ENCODE data around the gene RUNDC1. TPM values are rescaled to one million over a fixed set of nuclear protein-coding genes. Genes with fewer than 3 reads are reported as not detected.
"Not testable (repeated sequence)": the region's sequence is repeated elsewhere in the genome, so short reads cannot be mapped to it uniquely, and the experiment has no call there.

Gene RUNDC1
- total RNA-seq, 1 donor from 2014 or later, result 5.8 TPM

DNA sequence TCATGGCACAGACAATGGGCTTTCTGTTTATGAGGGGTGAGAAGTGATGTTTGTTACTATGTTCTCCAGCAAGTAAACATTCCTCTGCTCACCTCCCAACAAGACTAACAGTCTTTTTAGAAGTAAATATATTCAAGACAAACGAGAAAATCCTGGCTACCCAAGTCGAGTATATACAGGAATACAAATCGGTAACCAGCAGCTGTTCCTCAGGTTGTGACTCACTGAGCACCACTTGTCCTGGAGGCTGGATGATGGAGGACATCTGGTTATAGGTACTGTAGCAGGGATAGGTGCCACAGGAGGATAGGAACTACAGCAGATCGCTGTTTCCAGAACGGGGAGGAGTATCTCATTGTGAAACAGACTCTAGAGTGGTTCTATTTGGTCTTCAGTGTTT is 12.5 kb downstream of the RUNDC1 start:
- ATAC-seq, result no peak

DNA sequence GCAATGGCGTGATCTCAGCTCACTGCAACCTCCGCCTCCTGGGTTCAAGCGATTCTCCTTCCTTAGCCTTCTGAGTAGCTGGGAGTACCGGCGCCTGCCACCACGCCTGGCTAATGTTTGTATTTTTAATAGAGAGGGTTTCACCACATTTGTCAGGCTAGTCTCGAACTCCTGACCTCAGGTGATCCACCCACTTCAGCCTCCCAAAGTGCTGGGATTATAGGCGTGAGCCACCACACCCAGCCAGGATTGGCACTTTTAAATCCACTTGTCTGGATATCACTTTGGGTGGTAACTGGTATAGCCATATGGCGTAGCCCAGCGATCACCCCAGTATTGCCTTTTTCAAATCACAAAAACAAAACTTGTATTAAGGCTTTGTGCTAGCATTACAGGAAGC is 13.5 kb downstream of the RUNDC1 start:
- not testable (repeated sequence) for ATAC-seq

DNA sequence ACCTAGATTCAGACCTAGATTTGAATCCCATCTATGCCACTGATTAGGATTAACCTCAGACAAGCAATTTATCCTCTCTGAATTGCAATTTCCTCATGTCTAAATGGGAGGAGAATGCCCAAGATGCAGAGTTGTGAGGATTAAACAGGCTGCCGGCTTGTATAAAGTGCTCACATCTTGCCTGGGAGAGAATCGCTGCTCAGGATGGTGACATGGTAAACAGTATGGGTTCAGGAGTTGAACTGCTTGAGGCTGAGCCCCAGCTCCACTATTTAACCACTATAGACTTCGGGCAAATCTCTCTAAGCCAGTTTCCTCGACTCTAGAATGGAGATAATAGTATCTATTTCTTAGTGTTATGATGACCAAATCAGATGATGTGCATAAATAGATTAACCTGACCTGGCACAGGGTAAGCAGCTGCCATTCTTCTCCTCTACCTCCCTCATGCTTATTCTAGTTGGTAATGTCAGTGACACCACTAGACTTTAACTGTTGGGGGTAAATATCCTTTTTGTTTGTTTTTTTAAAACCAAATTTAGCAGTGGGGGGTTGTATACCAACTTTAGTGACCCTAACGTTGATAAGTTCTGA is 17.1 kb downstream of the RUNDC1 start:
- ATAC-seq, result peak; percentile 2

DNA sequence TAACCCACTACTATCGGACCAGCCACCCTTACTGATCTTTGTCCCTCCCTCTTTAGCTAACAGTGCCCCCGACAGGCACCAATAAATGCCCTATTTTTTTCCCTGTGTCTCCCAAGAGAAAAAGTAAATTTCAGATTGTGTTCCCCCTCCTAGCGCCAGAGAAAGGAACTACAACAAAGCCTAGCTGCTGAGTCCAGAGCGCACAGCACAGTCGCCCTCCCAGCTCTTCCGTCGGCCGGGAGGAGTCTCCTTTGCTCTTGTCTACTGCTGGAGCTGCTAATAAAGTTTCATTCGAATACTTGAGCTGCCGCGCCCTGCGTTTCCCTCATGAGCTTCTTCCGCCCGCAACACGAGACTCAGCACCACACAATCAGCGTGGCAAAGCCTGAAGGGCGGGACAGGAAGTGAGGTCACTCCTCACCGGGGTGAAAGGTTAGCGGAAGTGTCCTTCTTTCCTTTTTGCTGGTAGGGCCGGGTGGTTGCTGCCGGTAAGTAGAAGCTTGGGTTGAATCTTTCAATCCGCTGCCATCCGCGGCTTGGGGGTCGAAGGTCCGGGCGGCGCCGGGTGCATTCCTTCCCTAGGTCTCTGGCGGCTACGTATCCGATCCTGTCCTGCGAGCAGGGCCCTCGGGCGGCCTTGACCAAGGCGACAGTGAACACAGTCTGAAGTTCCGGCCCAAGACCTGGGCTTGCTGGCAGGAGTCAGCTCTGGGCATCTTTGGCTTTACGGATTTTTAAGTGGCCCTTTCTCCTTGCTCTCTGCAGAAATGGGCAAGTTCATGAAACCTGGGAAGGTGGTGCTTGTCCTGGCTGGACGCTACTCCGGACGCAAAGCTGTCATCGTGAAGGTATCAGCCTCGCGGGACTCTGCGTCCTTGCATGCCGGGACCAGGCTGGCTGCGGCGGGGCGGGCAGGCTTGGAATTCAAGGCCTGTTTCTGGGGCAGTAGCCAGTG is 17.9 kb downstream of the RUNDC1 start, which contains the start of gene RPL27:
Gene RPL27, plus strand, starts transcription at position 436 of the 955 bp plus-strand sequence. Its CDS starts 332 bp downstream, at position 768.
- ATAC-seq, result peak; percentile 96

DNA sequence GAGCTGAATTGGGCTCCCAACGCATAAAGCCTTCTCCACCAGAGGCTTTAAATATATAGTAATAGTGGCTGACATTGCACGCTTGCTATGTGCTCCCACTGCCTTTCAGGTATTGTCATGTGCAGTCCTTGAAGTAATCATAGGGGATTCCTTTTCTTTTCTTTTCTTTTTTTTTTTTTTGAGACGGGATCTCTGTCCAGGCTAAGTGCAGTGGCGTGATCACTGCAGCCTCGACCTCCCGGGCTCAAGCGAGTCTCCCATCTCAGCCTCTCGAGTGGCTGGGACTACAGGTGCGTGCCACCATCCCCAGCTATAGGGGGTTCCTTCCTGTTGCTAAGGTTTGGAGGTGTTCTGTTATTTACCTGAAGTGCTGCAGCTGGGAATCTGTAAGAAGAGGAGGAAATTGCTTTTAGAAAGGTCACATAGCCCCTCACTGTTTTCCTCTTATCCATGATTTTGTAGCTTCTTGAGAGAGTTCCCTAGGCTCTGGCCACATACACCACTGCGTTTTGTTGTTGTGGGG is 18.7 kb downstream of the RUNDC1 start:
- ATAC-seq, result no peak

DNA sequence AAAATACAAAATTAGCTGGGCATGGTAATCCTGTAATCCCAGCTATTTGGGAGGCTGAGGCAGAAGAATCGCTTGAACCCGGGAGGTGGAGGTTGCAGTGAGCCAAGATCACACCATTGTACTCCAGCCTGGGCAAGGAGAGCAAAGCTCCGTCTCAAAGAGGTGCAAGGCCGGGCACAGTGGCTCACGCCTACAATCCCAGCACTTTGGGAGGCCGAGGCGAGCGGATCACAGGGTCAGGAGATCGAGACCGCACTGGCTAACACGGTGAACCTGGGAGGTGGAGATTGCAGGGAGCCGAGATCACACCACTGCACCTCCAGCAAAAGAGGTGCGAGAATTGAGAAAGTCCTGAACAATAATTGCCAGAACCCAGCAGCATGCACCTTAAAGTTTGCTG is 20.5 kb downstream of the RUNDC1 start:
- not testable (repeated sequence) for ATAC-seq

DNA sequence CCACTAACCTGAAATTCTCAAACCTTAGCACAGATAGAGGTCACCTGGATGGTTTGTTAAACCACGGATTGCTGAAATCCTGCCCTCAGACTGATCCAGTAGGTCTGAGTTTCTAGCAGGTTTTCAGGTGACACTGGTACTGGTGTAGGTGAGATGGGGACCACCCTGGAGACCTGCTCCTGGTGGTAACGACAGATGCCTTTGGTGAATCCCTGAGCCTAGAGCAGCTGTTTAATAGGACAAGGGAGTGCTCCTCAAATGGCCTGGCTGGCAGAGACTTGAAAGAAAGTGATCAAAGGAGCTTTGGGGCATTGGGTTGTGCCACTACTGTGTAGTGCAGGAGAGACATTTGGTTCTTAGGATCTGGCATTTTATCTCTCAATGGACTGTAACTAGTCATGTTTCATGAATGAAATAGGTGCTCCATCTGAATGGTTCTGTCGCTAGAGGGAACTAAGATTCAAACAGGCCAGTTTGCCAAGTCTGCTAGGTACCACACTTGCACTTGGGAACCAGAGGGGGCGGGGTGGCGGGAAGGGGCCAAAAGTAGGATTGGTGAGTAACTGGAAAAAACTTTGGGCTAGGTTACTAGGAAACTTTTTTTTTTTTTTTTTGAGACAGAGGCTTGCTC is 23.3 kb downstream of the RUNDC1 start:
- ATAC-seq, result peak; percentile 38

DNA sequence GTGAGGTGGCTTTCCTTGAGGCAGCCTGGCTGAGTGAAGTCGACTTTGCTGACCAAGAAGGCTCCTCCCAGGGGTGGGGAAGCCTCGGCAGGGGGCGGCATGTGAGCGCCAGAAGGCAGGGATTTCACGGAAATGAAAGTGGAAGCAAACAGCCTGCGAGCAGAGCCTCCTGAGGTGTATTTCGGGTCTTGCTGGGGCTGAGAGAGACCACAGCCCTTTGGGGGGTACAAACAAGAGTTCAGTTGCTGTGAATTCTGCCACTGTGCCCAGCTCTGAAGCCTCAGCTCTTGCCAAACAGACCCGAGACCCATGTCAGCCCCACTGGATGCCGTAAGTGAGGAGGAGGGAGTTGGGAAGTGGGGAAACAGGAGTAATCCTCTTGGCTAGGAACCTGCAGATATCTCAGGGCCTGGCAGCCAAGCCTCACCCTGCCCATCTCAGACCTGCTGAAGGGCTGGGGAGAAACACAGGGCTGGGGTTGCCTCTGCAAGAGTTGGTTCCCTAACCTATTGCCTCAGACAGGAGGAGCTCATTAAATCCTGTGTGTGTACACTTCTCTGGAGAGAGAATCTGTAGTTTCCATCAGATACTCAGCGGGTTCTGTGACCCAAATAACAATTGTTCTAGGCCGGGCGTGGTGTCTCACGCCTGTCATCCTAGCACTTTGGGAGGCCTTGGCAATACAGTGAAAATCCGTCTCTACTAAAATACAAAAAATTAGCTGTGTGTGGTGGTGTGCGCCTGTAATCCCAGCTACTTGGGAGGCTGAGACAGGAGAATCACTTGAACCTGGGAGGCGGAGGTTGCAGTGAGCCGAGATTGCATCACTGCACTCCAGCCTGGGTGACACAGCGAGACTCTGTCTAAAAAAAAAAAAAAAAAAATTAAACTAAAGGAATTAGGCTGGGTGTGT is 26.5 kb downstream of the RUNDC1 start, which contains the start of gene IFI35:
Gene IFI35, plus strand, starts transcription at position 146 of the 913 bp plus-strand sequence. Its CDS starts 164 bp downstream, at position 310.
- ATAC-seq, result peak; percentile 59

DNA sequence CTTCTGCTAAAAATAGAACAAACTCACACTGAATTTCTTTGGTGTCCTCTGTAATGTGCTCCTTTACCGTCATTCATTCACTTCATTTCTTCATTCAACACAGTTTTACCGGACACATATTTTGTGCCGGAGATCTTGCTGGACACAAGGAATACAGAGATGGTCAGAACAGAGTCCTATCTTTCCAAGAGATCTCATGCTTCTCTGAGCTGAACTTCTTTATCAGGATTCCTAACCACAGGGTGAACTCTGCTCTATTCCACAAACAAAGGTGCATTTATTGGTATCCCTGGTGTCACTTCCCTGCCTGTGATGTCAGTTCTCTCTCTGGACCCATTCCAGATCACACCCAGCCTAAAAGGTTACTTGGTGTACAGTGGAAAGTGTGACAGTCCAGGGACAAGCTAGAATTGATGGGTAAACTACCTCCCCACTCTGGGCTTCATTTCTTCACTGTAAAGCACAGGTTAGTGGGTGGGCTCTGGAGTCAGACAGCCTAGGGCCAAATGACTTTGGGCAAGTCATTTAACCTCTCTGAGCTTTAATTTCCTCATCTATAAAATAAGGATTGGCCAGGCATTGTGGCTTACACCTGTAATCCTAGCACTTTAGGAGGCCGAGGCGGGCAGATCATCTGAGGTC is 30.4 kb downstream of the RUNDC1 start:
- ATAC-seq, result no peak

DNA sequence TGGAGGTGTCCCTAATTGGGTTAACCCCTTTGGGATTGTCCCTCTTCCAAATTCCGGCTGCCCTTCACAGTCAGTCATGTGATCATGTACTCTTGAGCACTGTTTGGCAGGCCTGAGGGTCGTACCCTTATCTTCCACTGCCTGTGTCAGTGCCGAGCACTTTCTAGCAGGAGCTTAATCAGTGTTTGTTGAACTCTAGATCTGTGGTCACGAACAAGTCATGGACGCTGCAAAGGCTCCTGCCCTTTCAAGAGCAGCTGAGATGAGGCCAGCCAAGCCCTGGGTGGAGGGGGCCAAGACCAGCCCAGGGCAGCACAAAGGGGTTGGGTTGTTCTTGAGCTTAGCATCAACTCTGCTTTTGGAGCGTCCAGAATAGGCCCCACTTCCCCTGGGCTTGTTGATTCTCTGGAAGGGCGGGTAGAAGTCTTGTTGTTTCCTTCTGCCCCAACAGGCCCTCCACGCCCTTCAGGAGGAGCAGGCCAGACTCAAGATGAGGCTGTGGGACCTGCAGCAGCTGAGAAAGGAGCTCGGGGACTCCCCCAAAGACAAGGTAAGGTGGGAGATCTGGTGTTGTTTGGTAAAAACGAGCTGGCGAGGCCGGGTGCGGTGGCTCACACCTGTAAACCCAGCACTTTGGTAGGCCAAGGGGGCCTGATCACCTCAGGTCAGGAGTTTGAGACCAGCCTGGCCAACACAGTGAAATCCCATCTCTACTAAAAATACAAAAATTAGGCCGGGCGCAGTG is 31.5 kb downstream of the RUNDC1 start:
- ATAC-seq, result no peak

DNA sequence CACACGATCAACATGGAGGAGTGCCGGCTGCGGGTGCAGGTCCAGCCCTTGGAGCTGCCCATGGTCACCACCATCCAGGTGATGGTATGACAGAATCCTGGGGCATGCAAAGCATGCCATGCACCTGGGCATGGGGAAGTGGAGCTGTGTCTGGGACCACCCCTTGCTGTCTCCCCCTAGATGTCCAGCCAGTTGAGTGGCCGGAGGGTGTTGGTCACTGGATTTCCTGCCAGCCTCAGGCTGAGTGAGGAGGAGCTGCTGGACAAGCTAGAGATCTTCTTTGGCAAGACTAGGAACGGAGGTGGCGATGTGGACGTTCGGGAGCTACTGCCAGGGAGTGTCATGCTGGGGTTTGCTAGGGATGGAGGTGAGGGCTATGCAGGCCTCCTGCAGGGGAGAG is 32.9 kb downstream of the RUNDC1 start:
- ATAC-seq, result no peak

DNA sequence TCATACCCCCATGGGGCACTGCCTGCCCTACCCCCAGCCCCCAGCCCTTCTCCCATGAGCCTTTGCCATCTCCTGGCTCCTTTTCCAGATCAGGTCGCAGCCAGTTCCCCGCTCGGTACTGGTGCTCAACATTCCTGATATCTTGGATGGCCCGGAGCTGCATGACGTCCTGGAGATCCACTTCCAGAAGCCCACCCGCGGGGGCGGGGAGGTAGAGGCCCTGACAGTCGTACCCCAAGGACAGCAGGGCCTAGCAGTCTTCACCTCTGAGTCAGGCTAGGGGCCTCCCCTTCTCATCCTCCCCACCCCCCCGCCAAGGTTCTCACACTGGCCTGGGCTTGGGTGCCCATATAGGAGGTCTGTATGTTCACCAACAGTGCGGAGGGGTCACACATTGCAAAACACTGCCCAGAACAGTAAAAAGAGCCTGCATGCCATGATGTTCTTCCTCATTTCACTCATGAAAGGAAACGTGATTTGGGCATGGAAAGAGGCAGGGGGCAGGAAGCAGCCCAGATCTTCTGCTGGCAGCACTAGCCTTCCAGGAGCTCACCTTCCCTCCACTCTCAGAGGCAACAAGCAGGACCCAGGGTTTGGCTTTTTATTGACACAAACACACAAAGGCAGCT is 33.8 kb downstream of the RUNDC1 start:
- no peak for ATAC-seq

DNA sequence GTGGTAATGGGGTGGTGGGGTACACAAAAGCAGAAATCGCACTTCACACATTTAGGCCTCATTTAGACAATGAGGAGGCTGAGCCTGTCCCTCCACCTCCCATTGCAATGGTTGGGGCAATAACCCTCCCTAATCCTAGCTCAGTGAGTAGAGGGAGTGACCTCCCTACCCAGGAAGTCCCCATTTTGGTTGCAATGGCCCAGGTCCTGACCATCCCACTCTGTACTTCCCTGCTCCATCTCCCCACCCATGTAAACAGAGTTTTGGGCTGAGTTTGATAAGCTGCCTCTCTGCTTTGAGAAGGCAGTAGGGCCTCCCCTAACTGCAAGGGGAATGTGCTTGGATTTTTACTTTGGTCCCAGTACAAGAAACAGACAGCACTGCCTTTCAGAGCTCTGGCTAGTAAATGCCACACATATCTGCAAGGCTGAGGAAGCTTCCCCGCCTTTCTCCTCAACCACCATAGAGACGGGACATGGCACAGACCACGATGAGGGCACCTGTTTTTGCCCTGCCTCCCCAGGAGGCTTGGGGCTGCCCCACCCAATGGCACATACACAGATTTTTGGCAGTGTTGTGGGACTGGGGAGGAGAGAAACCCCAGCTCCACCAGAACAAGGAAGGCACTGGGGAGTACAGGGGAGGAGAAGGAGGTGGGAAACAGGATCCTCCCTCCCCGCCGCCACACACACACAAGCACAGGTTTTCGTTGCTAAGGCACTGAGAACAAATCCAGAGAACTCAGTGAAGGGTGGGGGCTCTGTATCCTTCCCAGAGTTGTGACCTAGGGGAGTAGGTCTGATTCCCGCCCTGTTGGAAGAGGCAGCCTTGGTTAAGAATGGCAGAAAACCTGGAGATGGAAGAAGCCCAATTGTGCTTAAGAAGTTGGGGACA is 34.5 kb downstream of the RUNDC1 start:
- ATAC-seq, result no peak

DNA sequence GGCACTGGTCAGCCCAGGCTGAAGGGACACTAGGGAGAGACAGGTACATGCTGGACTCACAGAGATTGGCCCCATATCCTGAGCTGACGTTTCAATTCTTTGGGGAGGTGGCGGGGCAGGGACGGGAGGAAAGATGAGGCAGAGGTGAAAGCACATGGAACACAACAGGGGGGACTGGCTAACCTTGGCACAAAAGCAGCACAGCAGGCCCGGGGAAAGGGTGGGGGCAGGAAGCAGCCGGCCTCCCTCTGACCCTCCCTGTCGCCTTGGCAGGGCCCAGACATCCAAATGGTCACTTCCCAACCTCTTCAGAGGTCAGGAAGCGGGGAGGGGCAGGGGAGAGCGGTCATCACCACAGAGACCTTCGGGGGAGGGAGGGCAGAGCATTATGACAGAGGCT is 35.2 kb downstream of the RUNDC1 start:
- peak; percentile 35 for ATAC-seq

DNA sequence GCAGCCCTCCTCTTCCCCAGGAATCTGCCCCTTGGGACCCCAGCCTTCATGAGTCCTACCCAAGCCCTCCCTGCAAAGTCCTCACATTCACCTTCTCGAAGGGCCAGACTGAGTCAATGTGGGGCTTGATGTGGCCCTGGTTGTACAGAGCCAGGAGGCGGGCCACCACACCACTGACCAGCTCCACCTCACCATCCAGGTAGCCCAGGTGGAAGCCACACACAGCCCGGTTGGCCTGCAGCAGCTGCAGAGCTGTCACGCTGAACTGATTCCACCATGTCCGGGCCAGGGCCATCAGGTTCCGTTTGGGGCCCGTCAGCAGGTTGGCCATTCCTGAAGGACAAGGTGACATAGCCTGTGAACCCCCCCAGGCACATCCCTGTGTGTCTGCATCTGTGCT is 35.9 kb downstream of the RUNDC1 start:
- ATAC-seq, result no peak

DNA sequence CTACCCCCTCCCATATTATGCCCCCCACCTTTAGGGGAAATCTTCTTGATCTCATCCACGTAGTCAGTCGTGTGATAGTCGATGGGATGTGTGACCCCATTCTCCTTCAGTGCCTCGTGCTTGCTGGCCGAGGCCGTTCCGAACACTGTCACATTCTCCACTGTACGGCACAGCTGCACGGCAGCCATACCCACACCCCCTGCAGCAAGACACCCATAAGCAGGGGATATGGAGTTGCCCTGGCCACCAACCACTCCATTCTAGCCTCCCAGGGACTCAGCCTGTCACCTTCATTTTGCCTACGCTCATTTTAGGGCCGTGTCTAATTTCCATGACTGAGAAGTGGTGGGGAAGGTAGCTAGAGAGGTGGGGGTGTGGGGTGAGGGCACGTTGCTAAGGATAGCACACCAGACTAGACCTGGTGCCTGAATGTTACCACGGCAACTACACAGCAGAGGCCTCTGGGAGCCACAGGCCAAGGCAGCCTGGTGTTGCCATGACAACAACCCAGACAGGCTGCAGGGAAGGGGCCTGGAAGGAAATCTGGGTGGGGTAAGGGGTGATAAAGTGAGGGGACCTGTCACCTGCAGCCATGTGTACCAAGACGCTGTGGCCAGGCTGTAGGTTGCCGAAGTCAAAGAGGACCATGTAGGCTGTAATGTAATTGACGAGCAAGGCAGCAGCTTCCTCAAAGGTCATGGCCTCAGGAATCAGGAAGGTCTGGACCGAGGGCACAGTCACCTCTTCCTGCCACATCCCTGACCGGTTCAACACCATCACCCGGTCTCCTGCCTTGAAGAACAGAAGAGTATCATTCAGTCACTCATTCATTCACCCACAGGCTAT is 37.9 kb downstream of the RUNDC1 start:
- peak; percentile 11 for ATAC-seq

DNA sequence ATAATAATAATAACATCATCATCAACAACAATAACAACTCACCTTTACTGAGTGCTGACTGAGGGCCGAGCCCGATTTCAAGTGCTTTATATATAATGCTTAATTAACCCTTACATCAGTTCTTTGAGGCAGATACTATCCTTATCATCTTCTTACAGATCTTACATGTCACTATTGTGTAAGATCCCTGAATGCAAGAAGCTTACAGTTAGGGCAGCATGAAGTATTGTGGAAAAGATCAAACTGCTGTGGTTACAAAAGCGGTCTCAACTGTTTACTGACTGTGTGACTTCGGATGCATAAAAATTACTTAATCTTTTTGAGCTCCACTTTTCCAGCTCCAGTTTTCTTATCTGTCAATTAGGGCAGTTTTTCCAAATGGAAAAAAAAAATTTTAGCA is 38.6 kb downstream of the RUNDC1 start:
- ATAC-seq, result no peak

DNA sequence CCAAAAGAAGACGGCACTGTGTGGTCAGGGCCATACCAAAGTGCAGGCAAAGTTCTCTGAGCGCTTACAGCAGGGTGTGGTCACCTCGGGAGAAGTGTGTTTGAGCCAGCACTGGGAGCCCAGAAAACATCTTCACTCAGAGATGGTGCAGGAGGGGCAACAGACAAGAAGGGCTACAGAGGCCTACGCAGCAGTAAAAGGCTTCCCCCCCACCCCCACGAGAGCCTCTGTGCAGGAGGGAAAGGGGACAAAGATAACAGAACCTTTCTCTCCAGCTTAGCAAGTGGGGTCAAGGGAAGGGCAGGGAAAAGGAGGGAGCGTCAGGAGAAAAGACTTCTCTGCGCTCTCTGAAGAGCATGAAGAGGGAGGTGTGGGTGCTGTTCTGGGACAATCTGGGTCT is 39.1 kb downstream of the RUNDC1 start:
- no peak for ATAC-seq

All from esophagus mucosa (tissue), 1 donor.